ENCODE measurements around the gene SPOCK1.

Gene SPOCK1

DNA sequence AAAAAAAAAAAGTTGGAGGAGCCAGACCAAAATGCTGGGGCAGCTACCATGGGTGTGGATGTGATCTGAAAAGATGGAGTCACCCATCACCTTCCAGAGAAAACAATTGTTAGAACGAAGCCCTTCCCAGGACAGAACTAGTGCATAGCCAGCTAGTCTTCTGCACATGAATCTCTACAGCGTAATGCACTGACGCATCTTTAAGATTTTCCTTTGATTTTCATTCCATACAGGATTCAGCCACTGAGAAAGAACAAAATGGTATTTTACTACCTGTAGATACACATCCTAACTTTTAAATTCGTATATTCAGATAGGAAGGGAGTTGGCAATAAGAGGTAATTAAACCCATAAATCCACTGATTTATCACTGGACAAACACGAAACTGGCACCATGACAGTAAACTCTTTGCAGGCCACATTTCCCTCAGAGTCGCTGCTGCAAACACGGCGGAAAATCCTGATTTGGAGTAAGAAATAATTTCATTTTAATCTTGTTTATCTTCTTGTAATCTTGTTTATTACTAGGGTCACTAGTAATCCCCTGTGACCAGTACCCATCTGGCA lies 206.6 kb downstream of the SPOCK1 start:
- no peak for DNase-seq (ENCODE audit: low spot score)

DNA sequence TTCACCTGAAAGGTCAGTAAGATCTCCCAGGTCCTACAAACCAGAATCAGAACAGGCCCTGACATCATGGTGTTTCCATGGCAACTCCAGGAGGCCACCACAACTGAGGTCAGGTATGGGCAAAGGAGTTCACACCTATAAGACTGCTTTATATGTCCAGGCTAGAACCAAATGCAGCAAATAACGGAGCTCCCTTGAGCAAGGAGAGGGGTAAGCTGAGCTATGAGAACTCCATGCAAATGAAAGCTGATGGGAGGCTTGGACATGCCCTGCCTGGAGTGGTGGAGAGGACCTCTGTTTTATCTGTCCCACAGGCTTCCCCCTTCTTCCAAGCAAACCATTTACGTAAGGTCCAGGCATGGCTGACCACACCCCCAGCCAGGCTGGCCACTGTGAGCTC lies 207.7 kb downstream of the SPOCK1 start:
- no peak for DNase-seq (ENCODE audit: low spot score)

DNA sequence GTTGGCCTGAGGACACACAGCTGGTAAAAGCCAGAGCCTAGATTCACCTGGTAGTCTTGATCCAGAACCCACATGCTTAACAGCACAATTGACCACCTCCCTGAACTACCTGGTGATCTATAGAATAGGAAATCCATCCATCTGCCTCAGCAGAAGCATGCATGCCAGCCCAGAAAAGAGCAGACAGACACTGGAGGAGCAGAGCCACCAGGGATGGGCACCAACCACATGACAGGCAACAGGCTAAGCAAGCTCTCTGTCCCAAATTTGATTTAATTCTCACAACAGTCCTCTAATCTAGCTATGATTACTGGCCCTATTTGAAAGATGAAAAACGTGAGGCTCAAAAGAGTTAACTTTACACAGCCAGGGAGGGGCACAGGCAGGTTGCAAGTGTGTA lies 208.1 kb downstream of the SPOCK1 start:
- no peak for DNase-seq (ENCODE audit: low spot score)

DNA sequence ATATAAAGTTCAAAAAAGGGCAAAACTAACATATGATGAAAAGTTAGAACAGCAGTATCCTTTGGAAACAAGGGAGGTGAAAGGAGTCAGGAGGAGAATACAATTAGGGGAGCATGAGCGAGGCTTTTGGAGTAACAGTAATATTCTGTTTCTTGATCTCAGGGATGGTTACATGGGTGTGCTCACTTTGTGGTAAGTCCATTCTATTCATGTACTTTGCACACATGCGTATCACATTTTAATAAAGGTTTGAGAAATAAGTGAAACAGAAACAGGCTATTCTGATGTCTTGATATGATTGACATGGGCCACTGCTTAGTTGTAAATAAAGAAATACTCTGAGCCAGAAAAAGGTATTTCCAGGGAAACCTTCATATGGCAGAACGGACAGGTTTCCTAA lies 208.8 kb downstream of the SPOCK1 start:
- no peak for DNase-seq (ENCODE audit: low spot score)

DNA sequence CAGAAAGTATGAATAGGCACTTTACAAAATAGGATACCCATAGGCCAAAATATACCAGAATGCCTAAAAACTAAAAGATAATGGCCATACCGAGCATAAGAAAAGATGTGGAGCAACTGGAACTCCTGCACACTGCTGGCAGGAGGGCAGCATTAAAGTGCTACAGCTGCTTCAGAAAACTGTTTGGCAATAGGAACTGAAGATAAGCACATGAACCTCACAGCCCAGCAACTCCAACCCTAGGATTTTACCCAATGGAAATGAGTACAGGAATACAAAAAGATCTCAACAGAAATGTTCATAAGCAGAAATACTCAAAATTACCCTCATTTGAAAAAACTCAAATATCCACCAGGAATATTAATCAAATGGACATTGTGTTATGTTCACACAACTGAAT lies 209.3 kb downstream of the SPOCK1 start:
- DNase-seq (ENCODE audit: low spot score): no peak

DNA sequence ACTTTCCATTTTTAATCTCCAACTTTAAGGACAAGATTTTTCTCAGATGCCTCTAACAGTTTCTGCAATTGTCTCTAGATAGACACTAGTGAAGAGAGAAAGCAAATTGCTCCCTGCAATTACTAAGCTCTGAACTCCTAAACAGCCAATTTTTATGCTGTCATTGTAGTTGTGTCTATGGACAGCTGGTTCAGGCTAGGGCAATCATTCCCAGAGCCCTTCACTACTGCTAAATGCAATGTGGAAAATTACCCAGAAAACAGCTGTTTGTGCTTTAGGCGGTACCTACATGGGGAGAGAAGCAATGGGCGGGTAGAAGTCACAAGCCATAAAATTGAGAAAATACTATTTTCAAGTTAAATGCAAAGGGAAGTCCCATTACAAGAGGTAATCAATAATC lies 211.6 kb downstream of the SPOCK1 start:
- DNase-seq (ENCODE audit: low spot score): no peak

DNA sequence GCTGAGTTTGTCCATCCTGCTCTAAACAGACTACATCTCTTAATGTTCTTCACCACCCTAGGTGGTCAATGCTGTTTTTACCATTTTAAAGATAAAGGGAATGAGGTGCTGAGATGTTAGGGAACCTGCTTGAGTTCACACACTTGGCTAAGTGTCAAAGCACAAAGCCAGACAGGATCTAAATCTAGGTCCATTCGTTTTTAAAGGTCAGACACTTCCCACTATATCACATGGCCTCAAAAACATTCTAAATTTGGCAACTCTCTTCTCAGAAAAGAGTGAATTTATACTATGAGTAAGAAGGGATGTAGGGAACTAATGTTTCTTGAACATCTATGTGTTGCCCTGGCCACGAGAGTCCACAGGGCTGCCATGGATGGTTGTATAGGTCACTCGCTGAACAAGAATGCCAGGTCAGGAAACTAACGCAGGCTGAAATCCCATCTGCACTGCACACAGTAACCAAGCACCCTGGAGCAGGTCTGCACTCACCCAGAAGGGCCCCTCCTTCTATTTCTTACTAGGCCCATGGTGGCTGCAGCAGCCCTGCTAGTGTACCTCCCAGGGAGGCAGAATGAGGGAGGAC lies 213.0 kb downstream of the SPOCK1 start:
- peak; percentile 15 for DNase-seq (ENCODE audit: low spot score)

DNA sequence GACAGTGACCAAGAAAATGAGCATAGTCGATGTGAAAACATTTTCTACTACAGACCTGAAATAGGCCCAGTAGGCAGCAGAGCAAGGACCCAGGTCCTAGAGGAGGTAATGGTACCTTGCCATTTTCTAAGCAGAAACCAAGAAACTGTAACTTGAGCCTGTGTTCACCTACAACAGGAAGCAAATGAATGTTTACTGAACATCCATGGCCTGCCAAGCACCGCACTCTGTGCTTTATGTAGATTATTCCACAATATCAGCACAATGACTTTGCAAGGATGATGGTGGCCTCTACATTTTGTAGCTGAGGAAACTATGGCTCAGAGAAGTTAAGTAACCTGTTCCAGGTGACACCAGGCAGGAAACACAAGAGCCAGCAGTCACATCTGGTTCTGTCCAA lies 215.3 kb downstream of the SPOCK1 start:
- no peak for DNase-seq (ENCODE audit: low spot score)

DNA sequence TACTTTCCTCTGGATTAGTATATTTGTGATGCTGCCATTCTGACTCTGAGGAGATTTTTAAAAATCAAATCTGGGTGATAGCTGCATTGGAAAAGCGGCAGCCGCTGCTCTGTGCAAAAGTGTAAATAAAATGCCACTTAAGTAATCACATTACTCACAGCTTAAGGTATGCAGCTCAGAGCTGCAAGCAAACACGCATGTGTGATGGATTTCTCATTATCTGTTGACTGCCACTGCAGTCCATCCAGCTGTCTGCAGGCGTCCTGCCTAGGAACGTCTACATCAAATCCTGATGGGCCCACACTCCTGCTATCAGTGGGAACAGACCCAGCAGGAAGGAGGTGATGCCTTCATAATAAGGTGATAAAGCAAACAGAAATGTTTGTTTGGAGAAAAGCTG lies 216.9 kb downstream of the SPOCK1 start:
- DNase-seq (ENCODE audit: low spot score): peak; percentile 23

DNA sequence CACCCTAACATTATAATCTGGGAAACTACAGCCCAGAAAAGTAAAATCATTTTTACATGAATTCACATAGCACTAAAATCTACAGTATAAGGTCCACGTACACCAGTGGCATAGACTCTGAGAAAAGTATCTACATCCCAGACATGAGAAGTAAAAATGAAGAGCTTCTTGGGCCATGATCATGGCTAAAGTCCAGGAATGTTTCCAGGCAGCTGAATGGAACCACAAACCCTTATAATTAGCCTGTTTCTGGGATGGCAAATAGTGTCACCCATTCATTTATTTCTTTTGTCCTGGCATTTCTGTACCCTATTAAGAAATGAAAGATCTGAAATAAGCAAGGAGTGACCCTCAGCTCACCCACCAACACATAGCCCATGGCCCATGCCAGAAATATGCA lies 217.9 kb downstream of the SPOCK1 start:
- no peak for DNase-seq (ENCODE audit: low spot score)

DNA sequence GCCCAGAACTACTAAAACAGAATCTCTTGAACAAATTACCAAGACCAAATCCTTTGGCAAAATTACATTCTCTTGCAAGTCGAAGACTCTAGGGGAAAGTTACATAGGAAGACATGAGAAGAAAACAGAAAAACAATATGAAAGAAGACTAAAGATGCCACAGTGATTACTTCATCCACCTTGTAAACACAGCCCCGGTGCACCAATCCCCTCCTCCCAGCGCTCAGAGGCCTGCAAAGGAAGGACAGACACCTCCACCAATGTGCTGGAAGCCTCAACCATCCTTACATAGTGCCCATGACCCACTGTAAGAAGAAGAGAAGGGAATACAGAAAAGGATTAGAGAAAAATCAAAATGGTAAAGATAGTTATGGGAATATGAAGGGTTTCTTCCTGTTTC lies 218.5 kb downstream of the SPOCK1 start:
- DNase-seq (ENCODE audit: low spot score): peak; percentile 21

DNA sequence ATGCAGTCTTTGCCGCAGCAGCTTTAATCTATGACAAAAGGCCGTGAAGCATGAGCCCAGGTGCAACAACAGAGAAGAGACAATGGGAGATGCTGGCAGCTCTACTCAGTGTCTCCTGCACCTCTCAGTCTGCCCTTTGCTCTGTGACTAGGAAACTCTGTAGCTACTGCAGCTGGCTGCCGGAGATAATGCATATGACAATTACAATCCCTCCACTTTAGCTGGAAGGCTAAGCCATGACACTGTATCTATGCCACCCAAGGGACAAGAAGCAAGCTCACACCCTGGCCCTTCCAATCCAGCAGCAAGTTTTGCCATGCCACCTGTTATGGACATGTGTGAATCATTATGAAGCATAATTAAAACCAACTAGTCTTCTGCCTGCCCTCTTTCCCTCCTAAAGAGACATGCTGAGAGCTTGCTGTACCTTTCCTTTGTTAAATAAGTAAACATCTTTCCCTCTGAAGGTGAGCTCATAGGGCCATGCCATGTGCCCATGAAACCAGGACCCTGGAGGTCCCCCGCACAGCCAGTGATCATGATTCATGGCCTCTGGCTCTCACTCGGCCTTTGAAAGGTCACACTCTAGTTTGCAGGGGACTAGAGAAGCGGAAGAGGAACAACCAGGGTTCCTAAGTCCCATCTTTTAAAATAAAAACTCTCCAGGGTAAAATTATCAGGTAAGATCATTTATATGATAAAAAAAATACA lies 219.4 kb downstream of the SPOCK1 start:
- DNase-seq (ENCODE audit: low spot score): no peak

DNA sequence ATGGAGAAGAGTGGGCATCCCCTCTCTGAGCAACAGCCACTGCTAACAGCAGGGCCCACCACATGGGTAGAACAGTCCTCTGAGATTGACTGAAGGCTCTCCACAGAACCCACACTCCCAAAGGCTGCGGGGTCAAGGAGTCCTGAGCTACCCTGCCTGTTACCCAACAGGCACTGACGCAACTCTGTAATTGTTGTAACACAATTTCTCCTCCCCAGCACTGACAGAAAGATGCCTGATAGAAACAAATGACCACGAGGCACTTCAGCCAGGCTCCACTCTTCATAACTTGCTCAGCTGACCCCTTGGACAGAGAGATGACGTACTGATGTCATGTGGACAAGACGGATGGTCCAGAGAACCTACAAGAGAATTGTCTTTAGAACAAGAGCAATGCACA lies 220.7 kb downstream of the SPOCK1 start:
- DNase-seq (ENCODE audit: low spot score): no peak

DNA sequence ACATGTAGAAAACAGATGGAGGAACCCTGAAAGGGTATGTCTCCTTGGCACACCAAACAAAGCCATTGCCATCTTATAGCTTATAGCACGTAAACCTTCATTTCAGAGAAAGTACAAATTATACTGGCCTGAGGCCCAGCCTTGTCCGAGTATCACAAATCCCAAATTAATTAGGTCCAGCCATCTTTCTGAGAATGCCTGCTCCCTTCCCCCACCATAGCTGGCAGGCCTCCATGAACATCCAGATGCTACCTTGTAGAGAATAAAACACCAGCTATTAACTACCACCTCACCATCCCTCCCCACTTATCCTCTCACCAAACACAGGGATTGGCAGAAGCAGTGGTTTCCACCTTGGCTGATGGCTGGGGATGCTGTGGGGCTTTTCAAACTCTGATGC lies 224.0 kb downstream of the SPOCK1 start:
- DNase-seq (ENCODE audit: low spot score): no peak

DNA sequence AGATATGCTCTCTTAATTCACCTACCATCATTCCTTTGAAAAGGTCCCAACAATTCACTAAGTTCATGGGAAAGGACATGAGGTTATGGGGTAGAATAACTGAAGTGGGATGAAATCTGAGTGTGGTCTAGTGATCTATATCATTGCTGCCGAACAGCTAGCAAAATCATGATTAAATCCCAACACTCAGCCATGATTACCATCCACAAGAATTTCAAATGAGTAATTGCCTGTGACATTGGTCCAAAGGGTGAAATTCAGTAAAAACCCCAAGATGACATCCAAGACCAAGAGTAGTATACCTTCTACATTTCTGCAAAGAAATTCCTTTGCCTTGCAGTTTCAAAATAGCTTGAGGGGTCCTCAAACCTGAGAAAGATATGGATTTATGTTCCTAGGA lies 225.6 kb downstream of the SPOCK1 start:
- no peak for DNase-seq (ENCODE audit: low spot score)

DNA sequence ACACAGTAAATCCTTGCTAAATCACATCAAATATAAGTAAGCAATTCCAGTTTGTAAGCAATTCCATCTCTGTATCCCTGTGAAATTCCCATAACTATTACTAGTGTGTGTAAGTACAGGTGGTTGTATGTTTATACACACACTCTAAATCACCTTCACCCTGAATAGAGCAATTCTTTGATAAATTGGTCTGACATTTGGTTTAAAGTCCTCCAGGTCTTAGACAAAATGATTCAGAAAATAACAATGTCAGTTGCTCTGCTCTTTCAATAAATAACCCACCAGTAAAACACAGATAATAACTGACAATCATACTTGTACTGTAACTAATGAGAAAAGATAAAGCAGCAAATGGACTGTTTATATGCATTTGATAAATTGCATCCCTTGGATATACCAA lies 226.3 kb downstream of the SPOCK1 start:
- no peak for DNase-seq (ENCODE audit: low spot score)

DNA sequence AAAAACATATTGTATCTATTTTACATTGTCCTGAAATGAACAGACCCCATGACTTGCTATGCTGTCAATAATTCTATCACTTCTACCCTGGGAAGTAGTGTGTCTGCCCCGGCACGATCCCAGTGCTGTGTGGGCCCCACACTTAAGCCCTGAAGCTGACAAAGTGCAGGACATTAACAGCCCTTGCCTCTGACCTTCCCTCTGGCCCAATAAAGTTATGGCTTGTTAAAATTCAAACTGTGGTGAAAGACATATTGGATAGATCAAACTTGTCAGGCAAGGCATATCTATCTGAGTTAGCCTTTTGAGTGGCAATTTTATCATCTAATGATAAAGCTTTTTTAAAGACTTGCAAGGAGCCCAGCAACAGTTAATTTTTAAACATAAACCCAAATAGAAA lies 229.2 kb downstream of the SPOCK1 start:
- DNase-seq (ENCODE audit: low spot score): no peak

DNA sequence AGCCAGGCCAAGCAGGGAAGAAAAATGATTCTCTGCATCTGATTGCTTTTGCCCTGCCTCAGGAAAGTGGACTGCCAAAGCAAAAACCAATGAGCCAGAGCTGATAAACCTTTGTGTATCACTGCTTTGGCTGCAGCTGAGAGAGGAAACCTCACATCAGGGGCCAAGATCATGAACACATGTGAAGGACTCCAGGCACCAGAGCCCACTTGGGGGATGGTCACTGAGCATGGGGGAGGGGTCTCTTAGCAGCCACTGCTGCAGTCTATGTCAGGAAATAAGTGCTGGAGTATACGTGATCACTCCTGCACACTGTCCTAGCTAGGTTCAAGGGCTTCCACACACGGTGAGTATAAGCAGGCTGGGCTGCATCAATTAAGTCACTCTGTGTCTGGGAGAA lies 229.9 kb downstream of the SPOCK1 start:
- no peak for DNase-seq (ENCODE audit: low spot score)

DNA sequence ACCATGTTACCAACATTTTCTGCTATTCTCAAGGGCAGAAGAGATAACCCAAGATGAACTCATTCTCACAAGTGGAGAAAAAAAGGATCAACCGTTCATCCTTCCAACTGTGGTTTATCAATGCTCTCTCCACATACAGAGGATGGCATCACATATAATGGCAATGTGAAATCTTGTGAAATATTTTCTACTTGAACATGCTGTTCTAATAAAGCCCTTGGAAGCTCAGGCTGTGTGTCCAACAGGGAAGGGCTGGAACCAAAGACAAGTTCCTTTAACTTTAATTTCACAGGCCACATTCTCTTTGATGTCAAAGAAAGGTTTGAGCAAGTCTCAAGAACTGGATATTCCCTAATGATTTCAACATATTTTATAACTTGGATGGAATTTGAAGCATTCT lies 230.5 kb downstream of the SPOCK1 start:
- DNase-seq (ENCODE audit: low spot score): no peak

DNA sequence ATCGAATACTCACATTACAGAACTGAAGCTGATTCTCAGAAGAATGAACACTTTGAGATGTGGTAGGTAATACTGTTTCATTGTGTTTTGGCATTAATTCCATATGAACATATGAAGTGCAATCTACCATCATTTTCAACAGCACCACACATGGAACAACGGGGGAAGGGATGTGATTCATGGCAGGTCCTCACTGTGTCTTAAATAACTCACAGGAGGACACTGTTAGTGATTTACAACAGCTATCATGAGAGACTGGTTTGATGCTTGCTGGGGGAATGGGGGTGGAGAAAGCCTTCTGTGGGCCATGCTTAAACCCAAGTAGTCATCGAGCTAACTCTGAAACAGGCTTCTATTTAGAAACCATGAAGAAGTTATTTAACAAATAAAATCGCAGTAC lies 232.9 kb downstream of the SPOCK1 start:
- DNase-seq (ENCODE audit: low spot score): no peak

DNA sequence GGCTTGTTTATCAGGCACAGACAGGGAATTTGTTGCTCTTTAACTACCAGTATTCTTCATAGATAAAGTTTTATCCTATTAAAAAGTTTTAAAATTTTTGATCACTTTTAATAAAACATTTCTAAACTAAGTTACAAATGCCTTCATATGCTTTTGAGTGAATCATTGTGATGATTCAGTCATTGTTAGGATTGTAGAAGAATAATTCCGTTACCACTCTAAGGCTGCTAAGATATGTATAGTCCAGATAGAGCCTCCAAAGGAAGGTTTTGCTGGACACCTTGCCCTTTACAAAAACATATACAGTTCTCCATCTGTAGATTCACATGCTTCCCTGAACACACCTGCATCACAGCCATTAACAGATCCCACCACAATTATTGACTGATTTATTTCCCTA lies 233.7 kb downstream of the SPOCK1 start:
- no peak for DNase-seq (ENCODE audit: low spot score)

DNA sequence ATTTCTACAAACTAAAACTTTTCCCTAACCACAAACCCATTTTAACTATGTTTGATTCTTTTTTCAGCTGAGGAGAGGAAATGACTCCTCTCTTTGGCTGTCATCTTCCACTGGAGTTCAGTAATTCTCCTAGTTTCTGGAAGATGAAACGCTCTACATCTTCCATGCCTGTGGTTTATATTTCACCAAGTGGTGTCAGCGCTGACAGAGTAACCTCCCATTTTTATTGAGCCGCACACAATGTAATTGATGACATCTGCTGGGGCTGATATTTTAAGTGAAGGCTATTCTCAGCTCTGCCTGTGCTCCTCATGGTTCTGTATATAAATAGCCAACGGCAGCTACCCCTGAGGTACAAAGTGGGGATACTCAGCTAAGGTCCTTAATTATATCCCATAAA lies 234.6 kb downstream of the SPOCK1 start:
- peak; percentile 16 for DNase-seq (ENCODE audit: low spot score)

DNA sequence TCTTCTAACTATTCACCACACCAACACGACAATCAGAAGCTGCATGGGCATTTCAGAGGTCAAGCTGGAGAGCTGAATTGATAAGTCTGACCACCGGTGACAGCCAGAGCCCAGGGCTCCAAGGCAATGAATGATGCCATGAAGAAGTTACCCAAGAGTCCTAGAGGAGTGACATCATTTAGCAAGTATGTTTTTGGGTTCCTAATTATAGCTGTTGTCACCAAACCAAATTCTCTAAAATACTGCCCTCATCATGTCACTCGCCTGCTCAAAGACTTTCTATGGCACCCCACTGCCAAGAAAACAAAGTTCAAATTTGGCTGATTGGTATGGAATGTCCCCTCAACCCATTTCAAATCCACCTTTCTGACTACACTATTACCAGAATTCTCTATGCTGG lies 235.1 kb downstream of the SPOCK1 start:
- no peak for DNase-seq (ENCODE audit: low spot score)

Measured in AG08396 (cell line).